Measurements from ENCODE around the gene RNF121. TPM values are rescaled to one million over a fixed set of nuclear protein-coding genes. Genes with fewer than 3 reads are reported as not detected.

The RNF121 gene
- total RNA-seq, 2 donors from 2014 or later, result 15.7 to 23.4 TPM

- H3K27me3 Mint-ChIP-seq, result no peaks in the 10 kb centered on the region
- H3K27ac Mint-ChIP-seq, result peak overlapping the region; percentile 99
- peaks cover 2% of the 10 kb centered on the region for H3K9me3 ChIP-seq (ENCODE audit: control insufficient read depth, low read length, poor library complexity, severe bottlenecking)
- H3K4me1 Mint-ChIP-seq, result peaks cover 30% of the 10 kb centered on the region
- no peak for ATAC-seq
- peaks cover 8% of the 10 kb centered on the region for H3K36me3 Mint-ChIP-seq (ENCODE audit: low read depth)
- DNase-seq, result no peak
- peak overlapping the region; percentile 96 for H3K4me3 Mint-ChIP-seq
Observed at GRCh38 chr11:71999362-71999761, 70.5 kb downstream of the RNF121 start.

- H3K27ac Mint-ChIP-seq, result peak overlapping the region; percentile 99
- peaks cover 8% of the 10 kb centered on the region for H3K36me3 Mint-ChIP-seq (ENCODE audit: low read depth)
- DNase-seq, result no peak
- ATAC-seq, result no peak
- H3K27me3 Mint-ChIP-seq, result no peaks in the 10 kb centered on the region
- peaks cover 2% of the 10 kb centered on the region for H3K9me3 ChIP-seq (ENCODE audit: control insufficient read depth, low read length, poor library complexity, severe bottlenecking)
- peak overlapping the region; percentile 96 for H3K4me3 Mint-ChIP-seq
- H3K4me1 Mint-ChIP-seq, result peaks cover 30% of the 10 kb centered on the region
Observed at GRCh38 chr11:71999798-72000197, 71.0 kb downstream of the RNF121 start.

- H3K4me1 Mint-ChIP-seq, result peaks cover 30% of the 10 kb centered on the region
- no peak for DNase-seq
- H3K36me3 Mint-ChIP-seq (ENCODE audit: low read depth), result peaks cover 8% of the 10 kb centered on the region
- ATAC-seq, result no peak
- peak overlapping the region; percentile 91 for H3K27ac Mint-ChIP-seq
- no peak overlapping the region for H3K4me3 Mint-ChIP-seq
- H3K9me3 ChIP-seq (ENCODE audit: control insufficient read depth, low read length, poor library complexity, severe bottlenecking), result peaks cover 2% of the 10 kb centered on the region
- H3K27me3 Mint-ChIP-seq, result no peaks in the 10 kb centered on the region
Observed at GRCh38 chr11:72000202-72000867, 71.5 kb downstream of the RNF121 start.

- peaks cover 8% of the 10 kb centered on the region for H3K36me3 Mint-ChIP-seq (ENCODE audit: low read depth)
- DNase-seq (no peak), ATAC-seq (no peak)
- no peaks in the 10 kb centered on the region for H3K27me3 Mint-ChIP-seq
- H3K4me1 Mint-ChIP-seq, result peaks cover 30% of the 10 kb centered on the region
- H3K9me3 ChIP-seq (ENCODE audit: control insufficient read depth, low read length, poor library complexity, severe bottlenecking), result peaks cover 2% of the 10 kb centered on the region
- peak overlapping the region; percentile 91 for H3K27ac Mint-ChIP-seq
- no peak overlapping the region for H3K4me3 Mint-ChIP-seq
Observed at GRCh38 chr11:72001285-72001684, 72.4 kb downstream of the RNF121 start.

GRCh38 chr11:72001834-72002591, 73.2 kb downstream of the RNF121 start:
- ATAC-seq, result no peak
- peaks cover 8% of the 10 kb centered on the region for H3K36me3 Mint-ChIP-seq (ENCODE audit: low read depth)

GRCh38 chr11:72002841-72003775, 74.3 kb downstream of the RNF121 start:
- Mint-ChIP-seq H3K4me1 (peaks cover 28% of the 10 kb centered on the region), H3K36me3 (ENCODE audit: low read depth) (peaks cover 12% of the 10 kb centered on the region), H3K27ac (peak overlapping the region; percentile 91), H3K4me3 (no peak overlapping the region), H3K27me3 (no peaks in the 10 kb centered on the region)
- ATAC-seq (no peak), DNase-seq (no peak)
- peaks cover 2% of the 10 kb centered on the region for H3K9me3 ChIP-seq (ENCODE audit: control insufficient read depth, low read length, poor library complexity, severe bottlenecking)

More at GRCh38 chr11:72001834-72002591, 73.2 kb downstream of the RNF121 start:
- Mint-ChIP-seq H3K4me3 (peak overlapping the region; percentile 67), H3K27ac (peak overlapping the region; percentile 91), H3K27me3 (no peaks in the 10 kb centered on the region), H3K4me1 (peaks cover 30% of the 10 kb centered on the region)
- peaks cover 2% of the 10 kb centered on the region for H3K9me3 ChIP-seq (ENCODE audit: control insufficient read depth, low read length, poor library complexity, severe bottlenecking)
- no peak for DNase-seq

GRCh38 chr11:72003776-72004171, 74.9 kb downstream of the RNF121 start:
- no peak for ATAC-seq
- peaks cover 18% of the 10 kb centered on the region for H3K36me3 Mint-ChIP-seq (ENCODE audit: low read depth)
- H3K9me3 ChIP-seq (ENCODE audit: control insufficient read depth, low read length, poor library complexity, severe bottlenecking), result peaks cover 2% of the 10 kb centered on the region
- H3K27ac Mint-ChIP-seq, result no peak overlapping the region
- H3K4me3 Mint-ChIP-seq, result no peak overlapping the region
- peaks cover 22% of the 10 kb centered on the region for H3K4me1 Mint-ChIP-seq
- no peak for DNase-seq
- H3K27me3 Mint-ChIP-seq, result no peaks in the 10 kb centered on the region

- peaks cover 20% of the 10 kb centered on the region for H3K36me3 Mint-ChIP-seq (ENCODE audit: low read depth)
- H3K9me3 ChIP-seq (ENCODE audit: control insufficient read depth, low read length, poor library complexity, severe bottlenecking), result peaks cover 2% of the 10 kb centered on the region
- DNase-seq (no peak), ATAC-seq (no peak)
- H3K4me3 Mint-ChIP-seq, result no peak overlapping the region
- peaks cover 15% of the 10 kb centered on the region for H3K4me1 Mint-ChIP-seq
- H3K27ac Mint-ChIP-seq, result no peak overlapping the region
- no peaks in the 10 kb centered on the region for H3K27me3 Mint-ChIP-seq
Observed at GRCh38 chr11:72004515-72005346, 75.9 kb downstream of the RNF121 start.

- Mint-ChIP-seq H3K27me3 (no peaks in the 10 kb centered on the region), H3K4me3 (no peak overlapping the region), H3K27ac (no peak overlapping the region), H3K4me1 (peaks cover 12% of the 10 kb centered on the region), H3K36me3 (ENCODE audit: low read depth) (peaks cover 20% of the 10 kb centered on the region)
- DNase-seq (no peak), ATAC-seq (no peak)
- H3K9me3 ChIP-seq (ENCODE audit: control insufficient read depth, low read length, poor library complexity, severe bottlenecking), result no peaks in the 10 kb centered on the region
Observed at GRCh38 chr11:72005347-72006260, 76.8 kb downstream of the RNF121 start.

- Mint-ChIP-seq H3K4me1 (peaks cover 12% of the 10 kb centered on the region), H3K4me3 (no peak overlapping the region), H3K27ac (no peak overlapping the region), H3K36me3 (ENCODE audit: low read depth) (peaks cover 20% of the 10 kb centered on the region), H3K27me3 (no peaks in the 10 kb centered on the region)
- ATAC-seq, result no peak
- DNase-seq, result no peak
- H3K9me3 ChIP-seq (ENCODE audit: control insufficient read depth, low read length, poor library complexity, severe bottlenecking), result no peaks in the 10 kb centered on the region
Observed at GRCh38 chr11:72006309-72007088, 77.7 kb downstream of the RNF121 start.

- peaks cover 19% of the 10 kb centered on the region for H3K36me3 Mint-ChIP-seq (ENCODE audit: low read depth)
- DNase-seq (no peak), ATAC-seq (no peak)
- H3K4me1 Mint-ChIP-seq, result peaks cover 7% of the 10 kb centered on the region
- H3K4me3 Mint-ChIP-seq, result no peak overlapping the region
- H3K9me3 ChIP-seq (ENCODE audit: control insufficient read depth, low read length, poor library complexity, severe bottlenecking), result no peaks in the 10 kb centered on the region
- H3K27ac Mint-ChIP-seq, result peak overlapping the region; percentile 6
- H3K27me3 Mint-ChIP-seq, result no peaks in the 10 kb centered on the region
Observed at GRCh38 chr11:72007089-72007476, 78.2 kb downstream of the RNF121 start.
